Activated CD8-positive, alpha-beta T cell treated with anti-CD3 and anti-CD28 coated beads for 36 hours (primary cell): Measurements from ENCODE around the gene CLCN2. TPM values are rescaled to one million over a fixed set of nuclear protein-coding genes. Genes with fewer than 3 reads are reported as not detected.
A peak's percentile ranks its signal among the peaks of the same experiment; 100 is the strongest.

Experiments used
- ATAC-seq: fragments of 200-7000 bp; cut with Tn5 transposase; one replicate; pipeline ENCODE4 v1.10.0; 2021; ENCODE audit warnings: mild to moderate bottlenecking, moderate library complexity
- CTCF ChIA-PET: fragments of 350-600 bp; sonication (Branson Sonifier 250); formaldehyde crosslinking; loops from one replicate; lab custom pipeline; 2021; ENCODE audit warnings: antibody characterized with exemption; lab: Charles Lee
- POLR2A ChIA-PET: fragments of 350-600 bp; sonication (Branson Sonifier 250); formaldehyde crosslinking; loops from one replicate; lab custom pipeline; 2021; ENCODE audit warnings: antibody characterized with exemption; lab: Charles Lee
- DNase-seq: peaks from one replicate; pipeline ENCODE4 v3.0.0-alpha.2; 2020
- H3K27ac Mint-ChIP-seq: one replicate; pipeline ENCODE4 v1.8.0; 2021; ENCODE audit warnings: mild to moderate bottlenecking, mixed read lengths
- H3K27me3 Mint-ChIP-seq: one replicate; pipeline ENCODE4 v1.8.0; 2021; ENCODE audit warnings: mixed read lengths
- H3K36me3 Mint-ChIP-seq: one replicate; pipeline ENCODE4 v1.8.0; 2021; ENCODE audit warnings: low read depth, mixed read lengths
- H3K4me1 Mint-ChIP-seq: one replicate; pipeline ENCODE4 v1.8.0; 2021; ENCODE audit warnings: low read depth, mixed read lengths
- H3K4me3 Mint-ChIP-seq: one replicate; pipeline ENCODE4 v1.8.0; 2021; ENCODE audit warnings: mild to moderate bottlenecking, moderate library complexity, mixed read lengths
- H3K9me3 Mint-ChIP-seq: one replicate; pipeline ENCODE4 v1.8.0; 2021; ENCODE audit warnings: mixed read lengths
- CTCF ChIP-seq: fragments of 200-600 bp; IDR thresholded peaks from one replicate; pipeline ENCODE4 v1.8.0; 2022; ENCODE audit warnings: antibody characterized with exemption, mild to moderate bottlenecking
- intact Hi-C: fragments of 100-400 bp; cut with micrococcal nuclease; formaldehyde crosslinking; loops from one replicate; pipeline ENCODE4 v1.10.0; 2022
- total RNA-seq, 2 experiments: library from RNA; stranded (reverse); gene quantifications; one replicate each; pipeline ENCODE4 v1.2.3, GENCODE V29; 2021

The CLCN2 gene
- total RNA-seq, 2 experiments from 2014 or later = 4.0 to 4.2 TPM

- POLR2A ChIA-PET = interaction anchor here (1.2 to 3.8 kb wide), 6 partner anchors 8 to 24 kb away, joined by 4 to 22 read pairs (median 12); partner anchors contain the start of gene EIF4G1
- H3K27ac Mint-ChIP-seq = no peak overlapping the region
- CTCF ChIA-PET = interaction anchor here (1.0 to 2.8 kb wide), 3 partner anchors 12 to 34 kb away, joined by 3 to 25 read pairs (median 3); no protein-coding TSS in a partner anchor
Observed at GRCh38 chr3:184337981-184338380, 23.4 kb downstream of the CLCN2 start.

GRCh38 chr3:184337399-184337714 is 24.0 kb downstream of the CLCN2 start, which contains the start of gene FAM131A:
FAM131A (plus strand) TSS chr3:184337600; CDS start chr3:184337631, 31 bp downstream.
- no peaks in the 10 kb centered on the region for H3K27me3 Mint-ChIP-seq
- peaks cover 52% of the 10 kb centered on the region for H3K4me1 Mint-ChIP-seq
- H3K36me3 Mint-ChIP-seq = peaks cover 27% of the 10 kb centered on the region
- H3K9me3 Mint-ChIP-seq = no peaks in the 10 kb centered on the region
- TF ChIP-seq CTCF = no peak
- ChIA-PET POLR2A (interaction anchor here (0.6 to 3.8 kb wide), 9 partner anchors 9 to 77 kb away, joined by 3 to 22 read pairs (median 5); partner anchors contain the start of gene EIF4G1), CTCF (interaction anchor here (2.8 kb wide), 1 partner anchor 17 kb away, joined by 25 read pairs; no protein-coding TSS in a partner anchor)
- DNase-seq (no peak), ATAC-seq (no peak)
- intact Hi-C loops = no loop called here
- H3K4me3 Mint-ChIP-seq = peak within 1 kb of the TSS; percentile 82
- peak within 1 kb of the TSS; percentile 83 for H3K27ac Mint-ChIP-seq

More at GRCh38 chr3:184337981-184338380, 23.4 kb downstream of the CLCN2 start:
- ATAC-seq (no peak), DNase-seq (no peak)
- H3K9me3 Mint-ChIP-seq = no peaks in the 10 kb centered on the region
- H3K36me3 Mint-ChIP-seq = peaks cover 21% of the 10 kb centered on the region
- no peak for TF ChIP-seq CTCF
- H3K4me1 Mint-ChIP-seq = peaks cover 45% of the 10 kb centered on the region
- H3K4me3 Mint-ChIP-seq = peak overlapping the region; percentile 2
- intact Hi-C loops = no loop called here
- no peaks in the 10 kb centered on the region for H3K27me3 Mint-ChIP-seq

GRCh38 chr3:184336547-184337398 is 24.6 kb downstream of the CLCN2 start:
- ATAC-seq (peak; percentile 6), DNase-seq (peak; percentile 26)
- peaks cover 57% of the 10 kb centered on the region for H3K4me1 Mint-ChIP-seq
- no peak for TF ChIP-seq CTCF
- ChIA-PET POLR2A (interaction anchor here (0.6 to 3.8 kb wide), 10 partner anchors 9 to 77 kb away, joined by 3 to 22 read pairs (median 4); partner anchors contain the start of gene EIF4G1), CTCF (interaction anchor here (2.8 kb wide), 1 partner anchor 18 kb away, joined by 25 read pairs; no protein-coding TSS in a partner anchor)
- intact Hi-C loops = no loop called here
- H3K36me3 Mint-ChIP-seq = peaks cover 33% of the 10 kb centered on the region
- H3K27ac Mint-ChIP-seq = peak overlapping the region; percentile 83
- no peaks in the 10 kb centered on the region for H3K27me3 Mint-ChIP-seq
- H3K4me3 Mint-ChIP-seq = peak overlapping the region; percentile 82
- H3K9me3 Mint-ChIP-seq = no peaks in the 10 kb centered on the region

- H3K4me1 Mint-ChIP-seq = peaks cover 66% of the 10 kb centered on the region
- no peaks in the 10 kb centered on the region for H3K27me3 Mint-ChIP-seq
- H3K36me3 Mint-ChIP-seq = peaks cover 41% of the 10 kb centered on the region
- DNase-seq (peak; percentile 87), ATAC-seq (peak; percentile 45)
- H3K4me3 Mint-ChIP-seq = peak overlapping the region; percentile 82
- CTCF ChIA-PET = interaction anchor here (1.3 to 2.8 kb wide), 2 partner anchors 18 to 205 kb away, joined by 3 to 25 read pairs; no protein-coding TSS in a partner anchor
- intact Hi-C loops = loop anchor here (2.0 kb wide), 1 partner anchor 19 kb away; no protein-coding TSS in a partner anchor
- H3K27ac Mint-ChIP-seq = peak overlapping the region; percentile 89
- POLR2A ChIA-PET = interaction anchor here (0.8 to 3.8 kb wide), 17 partner anchors 10 to 32 kb away, joined by 3 to 22 read pairs (median 5); partner anchors contain the start of genes CLCN2, EIF4G1 and POLR2H
- TF ChIP-seq CTCF = no peak
- H3K9me3 Mint-ChIP-seq = no peaks in the 10 kb centered on the region
Observed at GRCh38 chr3:184335661-184336546, 25.5 kb downstream of the CLCN2 start.
